ENCODE results near the gene EBF3. TPM values are rescaled to one million over a fixed set of nuclear protein-coding genes. Genes with fewer than 3 reads are reported as not detected.

The EBF3 gene
- total and polyA plus RNA-seq, 11 donors: 3.6 to 8.8 (median 5.4) TPM

- TF ChIP-seq CTCF (IDR thresholded peaks at IDR 0.05) (no peak), POLR2A (IDR thresholded peaks at IDR 0.05) (no peak)
- intact Hi-C loops (cut with DNase I): loop anchor here in 1 of 10 donors (10.0 kb wide), 1 partner anchor 828 kb away; no protein-coding TSS in a partner anchor
Measured at GRCh38 chr10:129863201-129863663, 100.8 kb downstream of the EBF3 start.

GRCh38 chr10:129861776-129862531, 102.1 kb downstream of the EBF3 start:
- 81 to 89% (median 83%) methylated on average over 22 of the region's 22 CpGs for WGBS, 4 donors
- TF ChIP-seq POLR2A (IDR thresholded peaks at IDR 0.05): no peak
- no peak for TF ChIP-seq CTCF (IDR thresholded peaks at IDR 0.05)
- ATAC-seq (no peak), DNase-seq (no peak)
- no peak overlapping the region for H3K4me3 ChIP-seq
- peaks cover 0 to 77% (median 16%) of the 10 kb centered on the region in 9 donors for H3K36me3 ChIP-seq
- peaks cover 0 to 4% (median 0%) of the 10 kb centered on the region in 12 donors for H3K9me3 ChIP-seq
- H3K4me1 ChIP-seq: peaks cover 0 to 12% (median 0%) of the 10 kb centered on the region in 12 donors
- H3K27ac ChIP-seq: no peak overlapping the region
- intact Hi-C loops (cut with DNase I): loop anchor here in 1 of 10 donors (10.0 kb wide), 1 partner anchor 827 kb away; no protein-coding TSS in a partner anchor
- H3K27me3 ChIP-seq: no peaks in the 10 kb centered on the region

More at GRCh38 chr10:129863201-129863663, 100.8 kb downstream of the EBF3 start:
- H3K27me3 ChIP-seq: no peaks in the 10 kb centered on the region
- peak in 1 of 4 donors; percentile 64 for ATAC-seq
- H3K4me1 ChIP-seq: peaks cover 0 to 12% (median 0%) of the 10 kb centered on the region in 12 donors
- no peak overlapping the region for H3K4me3 ChIP-seq
- H3K36me3 ChIP-seq: peaks cover 0 to 77% (median 23%) of the 10 kb centered on the region in 9 donors
- H3K27ac ChIP-seq: no peak overlapping the region
- H3K9me3 ChIP-seq: no peaks in the 10 kb centered on the region
- WGBS, 4 donors: 47 to 60% (median 56%) methylated on average over 15 of the region's 15 CpGs
- no peak for DNase-seq

- DNase-seq (no peak), ATAC-seq (no peak)
- Histone ChIP-seq H3K4me1 (peaks cover 0 to 12% (median 0%) of the 10 kb centered on the region in 12 donors), H3K27ac (no peak overlapping the region), H3K36me3 (peaks cover 0 to 74% (median 13%) of the 10 kb centered on the region in 9 donors), H3K27me3 (no peaks in the 10 kb centered on the region), H3K4me3 (no peak overlapping the region), H3K9me3 (peaks cover 0 to 17% (median 2%) of the 10 kb centered on the region in 12 donors)
- intact Hi-C loops (cut with DNase I): loop anchor here in 1 of 10 donors (10.0 kb wide), 1 partner anchor 826 kb away; no protein-coding TSS in a partner anchor
- 90 to 92% (median 91%) methylated on average over 9 of the region's 9 CpGs for WGBS, 4 donors
- TF ChIP-seq POLR2A (IDR thresholded peaks at IDR 0.05) (no peak), CTCF (IDR thresholded peaks at IDR 0.05) (no peak)
Measured at GRCh38 chr10:129860396-129860795, 103.7 kb downstream of the EBF3 start.

GRCh38 chr10:129859536-129859935, 104.5 kb downstream of the EBF3 start:
- peaks cover 0 to 12% (median 0%) of the 10 kb centered on the region in 12 donors for H3K4me1 ChIP-seq
- peaks cover 0 to 17% (median 2%) of the 10 kb centered on the region in 12 donors for H3K9me3 ChIP-seq
- no peak overlapping the region for H3K27ac ChIP-seq
- no peak for DNase-seq
- TF ChIP-seq CTCF (IDR thresholded peaks at IDR 0.05): no peak
- no peak for TF ChIP-seq POLR2A (IDR thresholded peaks at IDR 0.05)
- H3K4me3 ChIP-seq: no peak overlapping the region
- 92 to 93% (median 92%) methylated on average over 7 of the region's 7 CpGs for WGBS, 4 donors
- intact Hi-C loops (cut with DNase I): loop anchor here in 3 of 10 donors (10.0 kb wide), 2 partner anchors 105 to 825 kb away; partner anchors contain the start of gene EBF3 (in 1 of the 3)
- H3K36me3 ChIP-seq: peaks cover 0 to 65% (median 12%) of the 10 kb centered on the region in 9 donors
- H3K27me3 ChIP-seq: no peaks in the 10 kb centered on the region
- ATAC-seq: no peak
